Mesothelial cell of epicardium (in vitro differentiated cells): ENCODE data around the gene RAD51B. TPM values are rescaled to one million over a fixed set of nuclear protein-coding genes. Genes with fewer than 3 reads are reported as not detected.

Source experiments
- DNase-seq, 2 experiments: peaks; one replicate each; pipeline ENCODE4 v3.0.0; 2021; ENCODE audit warnings: low spot score in 2 of 2; ENCODE audit not compliant: unreplicated experiment in 2 of 2
- H3K27ac Mint-ChIP-seq: 2 replicates; pipeline ENCODE4 v1.8.0; 2021; ENCODE audit warnings: mixed read lengths
- H3K27me3 Mint-ChIP-seq: 2 replicates; pipeline ENCODE4 v1.8.0; 2021; ENCODE audit warnings: low read depth, mixed read lengths
- H3K36me3 Mint-ChIP-seq: 2 replicates; pipeline ENCODE4 v1.8.0; 2021; ENCODE audit warnings: mixed read lengths
- H3K4me1 Mint-ChIP-seq: 2 replicates; pipeline ENCODE4 v1.8.0; 2021; ENCODE audit warnings: mixed read lengths
- H3K4me3 Mint-ChIP-seq: 2 replicates; pipeline ENCODE4 v1.8.0; 2021; ENCODE audit warnings: mild to moderate bottlenecking, moderate library complexity, mixed read lengths
- H3K9me3 Mint-ChIP-seq: 2 replicates; pipeline ENCODE4 v1.8.0; 2021; ENCODE audit warnings: mixed read lengths
- CTCF ChIP-seq: fragments of 200-600 bp; sonication (generic); IDR thresholded peaks from one replicate; pipeline ENCODE4 v1.5.0; 2021; ENCODE audit warnings: antibody characterized with exemption; ENCODE audit not compliant: unreplicated experiment
- total RNA-seq: library from RNA; stranded (reverse); gene quantifications from 3 replicates; pipeline ENCODE4 v1.2.1, GENCODE V29; 2021

RAD51B gene
- total RNA-seq, 1 donor from 2014 or later, result 34.7 TPM

GRCh38 chr14:68088451-68088854 lies 268.9 kb downstream of the RAD51B start:
- peaks cover 5% of the 10 kb centered on the region for H3K36me3 Mint-ChIP-seq
- no peaks in the 10 kb centered on the region for H3K27me3 Mint-ChIP-seq
- H3K4me3 Mint-ChIP-seq, result peak overlapping the region; percentile 42
- no peak for DNase-seq
- H3K27ac Mint-ChIP-seq, result peak overlapping the region; percentile 89
- peaks cover 45% of the 10 kb centered on the region for H3K4me1 Mint-ChIP-seq
- TF ChIP-seq CTCF, result no peak
- peaks cover under 1% of the 10 kb centered on the region for H3K9me3 Mint-ChIP-seq

- Mint-ChIP-seq H3K4me1 (peaks cover 40% of the 10 kb centered on the region), H3K27me3 (no peaks in the 10 kb centered on the region), H3K9me3 (peaks cover 6% of the 10 kb centered on the region), H3K27ac (peak overlapping the region; percentile 89), H3K36me3 (peaks cover 10% of the 10 kb centered on the region), H3K4me3 (no peak overlapping the region)
- no peak for DNase-seq
- TF ChIP-seq CTCF, result no peak
These were observed 269.7 kb downstream of the RAD51B start for GRCh38 chr14:68089146-68089731.

GRCh38 chr14:68094158-68094557 lies 274.6 kb downstream of the RAD51B start:
- peaks cover 26% of the 10 kb centered on the region for H3K36me3 Mint-ChIP-seq
- H3K9me3 Mint-ChIP-seq, result peaks cover 23% of the 10 kb centered on the region
- peak overlapping the region; percentile 92 for H3K27ac Mint-ChIP-seq
- H3K27me3 Mint-ChIP-seq, result no peaks in the 10 kb centered on the region
- DNase-seq, result no peak
- peaks cover 42% of the 10 kb centered on the region for H3K4me1 Mint-ChIP-seq
- H3K4me3 Mint-ChIP-seq, result no peak overlapping the region
- no peak for TF ChIP-seq CTCF

- Mint-ChIP-seq H3K4me3 (no peak overlapping the region), H3K9me3 (peaks cover 29% of the 10 kb centered on the region), H3K4me1 (peaks cover 37% of the 10 kb centered on the region), H3K27me3 (no peaks in the 10 kb centered on the region), H3K27ac (peak overlapping the region; percentile 92), H3K36me3 (peaks cover 32% of the 10 kb centered on the region)
- no peak for DNase-seq
- TF ChIP-seq CTCF, result no peak
These were observed 275.2 kb downstream of the RAD51B start for GRCh38 chr14:68094752-68095151.

- Mint-ChIP-seq H3K9me3 (peaks cover 48% of the 10 kb centered on the region), H3K27ac (no peak overlapping the region), H3K27me3 (no peaks in the 10 kb centered on the region), H3K36me3 (peaks cover 52% of the 10 kb centered on the region), H3K4me3 (no peak overlapping the region), H3K4me1 (peaks cover 32% of the 10 kb centered on the region)
- TF ChIP-seq CTCF, result no peak
- no peak for DNase-seq
These were observed 278.1 kb downstream of the RAD51B start for GRCh38 chr14:68097727-68098126.

GRCh38 chr14:68098834-68099233 lies 279.3 kb downstream of the RAD51B start:
- Mint-ChIP-seq H3K4me3 (no peak overlapping the region), H3K27me3 (no peaks in the 10 kb centered on the region), H3K9me3 (peaks cover 45% of the 10 kb centered on the region), H3K27ac (no peak overlapping the region), H3K36me3 (peaks cover 48% of the 10 kb centered on the region), H3K4me1 (peaks cover 38% of the 10 kb centered on the region)
- TF ChIP-seq CTCF, result no peak
- DNase-seq, result no peak
